HEK293T (cell line): ENCODE measurements around the gene CD8B.

ENCODE experiments used
- CTCF ChIA-PET: fragments of 350-600 bp; formaldehyde crosslinking; extraction: SDS; loops from one replicate; lab custom pipeline; 2021; ENCODE audit warnings: antibody characterized with exemption, inconsistent platforms; lab: Yijun Ruan, JAX
- POLR2A ChIA-PET: fragments of 350-600 bp; formaldehyde crosslinking; extraction: SDS; loops from one replicate; lab custom pipeline; 2020; ENCODE audit warnings: antibody characterized with exemption, inconsistent platforms; lab: Yijun Ruan, JAX
- DNase-seq: peaks from one replicate; pipeline ENCODE4 v3.0.0; 2012; ENCODE audit warnings: mixed read lengths; ENCODE audit errors: extremely low spot score
- ARNT ChIP-seq: fragments of 450-650 bp; IDR thresholded peaks from 2 replicates; pipeline ENCODE4 v1.6.1; 2017; ENCODE audit warnings: mild to moderate bottlenecking
- BHLHE40 ChIP-seq: fragments of 450-650 bp; IDR thresholded peaks from 2 replicates; pipeline ENCODE4 v1.6.1; 2016; ENCODE audit warnings: mild to moderate bottlenecking, moderate library complexity, borderline replicate concordance
- CTBP1 ChIP-seq: fragments of 450-650 bp; IDR thresholded peaks from 2 replicates; pipeline ENCODE4 v1.6.1; 2016; ENCODE audit warnings: borderline replicate concordance
- ELF4 ChIP-seq: fragments of 450-650 bp; IDR thresholded peaks from 2 replicates; pipeline ENCODE4 v1.6.1; 2017; ENCODE audit warnings: antibody characterized with exemption
- FOXA1 ChIP-seq: fragments of 450-650 bp; IDR thresholded peaks from 2 replicates; pipeline ENCODE4 v1.6.1; 2016; ENCODE audit warnings: mild to moderate bottlenecking
- FOXK2 ChIP-seq: fragments of 450-650 bp; IDR thresholded peaks from 2 replicates; pipeline ENCODE4 v1.6.1; 2016; ENCODE audit warnings: mild to moderate bottlenecking
- FOXM1 ChIP-seq: fragments of 450-650 bp; IDR thresholded peaks from 2 replicates; pipeline ENCODE4 v1.6.1; 2017; ENCODE audit warnings: mild to moderate bottlenecking, borderline replicate concordance
- HDGF ChIP-seq: fragments of 450-650 bp; IDR thresholded peaks from 2 replicates; pipeline ENCODE4 v1.6.1; 2017; ENCODE audit warnings: antibody characterized with exemption, borderline replicate concordance
- L3MBTL2 ChIP-seq: fragments of 450-650 bp; conservative IDR thresholded peaks from 2 replicates; pipeline ENCODE4 v1.6.1; 2016; ENCODE audit warnings: mild to moderate bottlenecking
- LEF1 ChIP-seq: fragments of 450-650 bp; IDR thresholded peaks from 2 replicates; pipeline ENCODE4 v1.6.1; 2017; ENCODE audit warnings: mild to moderate bottlenecking, borderline replicate concordance
- NFRKB ChIP-seq: fragments of 450-650 bp; IDR thresholded peaks from 2 replicates; pipeline ENCODE4 v1.6.1; 2016; ENCODE audit warnings: mild to moderate bottlenecking, moderate library complexity
- PKNOX1 ChIP-seq: fragments of 450-650 bp; IDR thresholded peaks from 2 replicates; pipeline ENCODE4 v1.6.1; 2016
- SP1 ChIP-seq: fragments of 450-650 bp; IDR thresholded peaks from 2 replicates; pipeline ENCODE4 v1.6.1; 2017
- SUZ12 ChIP-seq: fragments of 450-650 bp; IDR thresholded peaks from 2 replicates; pipeline ENCODE4 v1.6.1; 2016; ENCODE audit warnings: mild to moderate bottlenecking
- TARDBP ChIP-seq: fragments of 450-650 bp; IDR thresholded peaks from 2 replicates; pipeline ENCODE4 v1.6.1; 2016
- ZNF384 ChIP-seq: fragments of 450-650 bp; IDR thresholded peaks from 2 replicates; pipeline ENCODE4 v1.6.1; 2016

CD8B gene

GRCh38 chr2:86826951-86827350 lies 34.7 kb downstream of the CD8B start:
- no peak for DNase-seq
- CTCF ChIA-PET = no interaction called here
- TF ChIP-seq TARDBP = no peak
- no peak for TF ChIP-seq ZNF384
- no peak for TF ChIP-seq ELF4
- no peak for TF ChIP-seq L3MBTL2
- TF ChIP-seq BHLHE40 = no peak
- TF ChIP-seq FOXA1 = no peak
- TF ChIP-seq NFRKB = no peak
- TF ChIP-seq FOXK2 = no peak
- no peak for TF ChIP-seq FOXM1
- no peak for TF ChIP-seq ARNT
- no peak for TF ChIP-seq PKNOX1
- TF ChIP-seq SP1 = no peak
- no peak for TF ChIP-seq SUZ12
- no peak for TF ChIP-seq HDGF
- TF ChIP-seq CTBP1 = no peak
- no peak for TF ChIP-seq LEF1
- POLR2A ChIA-PET = no interaction called here

GRCh38 chr2:86825693-86826381 lies 35.8 kb downstream of the CD8B start:
- POLR2A ChIA-PET = no interaction called here
- no peak for TF ChIP-seq ZNF384
- no peak for TF ChIP-seq L3MBTL2
- no peak for TF ChIP-seq BHLHE40
- no peak for TF ChIP-seq HDGF
- TF ChIP-seq CTBP1 = no peak
- no peak for TF ChIP-seq LEF1
- TF ChIP-seq FOXA1 = no peak
- no peak for TF ChIP-seq ELF4
- TF ChIP-seq SUZ12 = no peak
- TF ChIP-seq ARNT = no peak
- no peak for TF ChIP-seq PKNOX1
- no peak for TF ChIP-seq TARDBP
- TF ChIP-seq SP1 = no peak
- DNase-seq = no peak
- CTCF ChIA-PET = no interaction called here

- CTCF ChIA-PET = no interaction called here
Measured at GRCh38 chr2:86825036-86825692, 36.5 kb downstream of the CD8B start.

GRCh38 chr2:86822668-86823345 lies 38.9 kb downstream of the CD8B start:
- ChIA-PET POLR2A (no interaction called here), CTCF (no interaction called here)
- no peak for TF ChIP-seq FOXA1
- TF ChIP-seq TARDBP = no peak
- no peak for TF ChIP-seq LEF1
- TF ChIP-seq L3MBTL2 = no peak
- no peak for TF ChIP-seq HDGF
- TF ChIP-seq NFRKB = no peak
- TF ChIP-seq FOXK2 = no peak
- no peak for TF ChIP-seq CTBP1
- TF ChIP-seq ZNF384 = no peak

More at GRCh38 chr2:86825036-86825692, 36.5 kb downstream of the CD8B start:
- TF ChIP-seq SUZ12 (no peak), FOXM1 (no peak), FOXK2 (no peak)
- no peak for DNase-seq
- POLR2A ChIA-PET = no interaction called here

GRCh38 chr2:86821842-86822241 lies 39.8 kb downstream of the CD8B start:
- no peak for TF ChIP-seq TARDBP
- no peak for TF ChIP-seq CTBP1
- no peak for TF ChIP-seq FOXM1
- no peak for TF ChIP-seq FOXA1
- no peak for TF ChIP-seq ARNT
- no peak for TF ChIP-seq FOXK2
- no peak for TF ChIP-seq SP1
- TF ChIP-seq LEF1 = no peak
- TF ChIP-seq HDGF = no peak
- TF ChIP-seq BHLHE40 = no peak
- TF ChIP-seq ZNF384 = no peak
- TF ChIP-seq SUZ12 = no peak
- TF ChIP-seq NFRKB = no peak
- no peak for TF ChIP-seq ELF4
- TF ChIP-seq L3MBTL2 = no peak
- no peak for TF ChIP-seq PKNOX1
- no peak for DNase-seq
- ChIA-PET POLR2A (no interaction called here), CTCF (no interaction called here)

More at GRCh38 chr2:86822668-86823345, 38.9 kb downstream of the CD8B start:
- DNase-seq = no peak

- CTCF ChIA-PET = no interaction called here
- TF ChIP-seq ARNT (no peak), PKNOX1 (no peak), LEF1 (no peak), BHLHE40 (no peak), SUZ12 (no peak), SP1 (no peak), FOXK2 (no peak)
- POLR2A ChIA-PET = no interaction called here
- DNase-seq = no peak
Measured at GRCh38 chr2:86821306-86821705, 40.4 kb downstream of the CD8B start.
